Testis (tissue), 2 donors: Measurements from ENCODE around the gene PGAM2.
"Not testable (repeated sequence)": the region's sequence is repeated elsewhere in the genome, so short reads cannot be mapped to it uniquely, and the experiment has no call there.

Experiments
- CTCF ChIP-seq, 3 experiments: fragments of 450-650 bp in 2 of 3; fragments of 200-600 bp in 1 of 3; sonication (generic) in 1 of 3; IDR thresholded peaks; one replicate each; pipeline ENCODE4 v1.5.1; 2016 to 2019; ENCODE audit warnings: antibody characterized with exemption in 3 of 3, mild to moderate bottlenecking in 2 of 3, moderate library complexity in 1 of 3
- POLR2A ChIP-seq: fragments of 450-650 bp; IDR thresholded peaks from one replicate; pipeline ENCODE4 v1.6.1; 2017; ENCODE audit warnings: antibody characterized with exemption, mild to moderate bottlenecking, moderate library complexity

- not testable (repeated sequence) for TF ChIP-seq CTCF (IDR thresholded peaks at IDR 0.05); POLR2A
Measured at GRCh38 chr7:44039800-44040492, 25.4 kb downstream of the PGAM2 start.
